ENCODE measurements around the gene REM2. TPM values are rescaled to one million over a fixed set of nuclear protein-coding genes. Genes with fewer than 3 reads are reported as not detected.

Gene REM2
- under 0.01 TPM in 1 of 2 replicates, not detected in the other for total RNA-seq

DNA sequence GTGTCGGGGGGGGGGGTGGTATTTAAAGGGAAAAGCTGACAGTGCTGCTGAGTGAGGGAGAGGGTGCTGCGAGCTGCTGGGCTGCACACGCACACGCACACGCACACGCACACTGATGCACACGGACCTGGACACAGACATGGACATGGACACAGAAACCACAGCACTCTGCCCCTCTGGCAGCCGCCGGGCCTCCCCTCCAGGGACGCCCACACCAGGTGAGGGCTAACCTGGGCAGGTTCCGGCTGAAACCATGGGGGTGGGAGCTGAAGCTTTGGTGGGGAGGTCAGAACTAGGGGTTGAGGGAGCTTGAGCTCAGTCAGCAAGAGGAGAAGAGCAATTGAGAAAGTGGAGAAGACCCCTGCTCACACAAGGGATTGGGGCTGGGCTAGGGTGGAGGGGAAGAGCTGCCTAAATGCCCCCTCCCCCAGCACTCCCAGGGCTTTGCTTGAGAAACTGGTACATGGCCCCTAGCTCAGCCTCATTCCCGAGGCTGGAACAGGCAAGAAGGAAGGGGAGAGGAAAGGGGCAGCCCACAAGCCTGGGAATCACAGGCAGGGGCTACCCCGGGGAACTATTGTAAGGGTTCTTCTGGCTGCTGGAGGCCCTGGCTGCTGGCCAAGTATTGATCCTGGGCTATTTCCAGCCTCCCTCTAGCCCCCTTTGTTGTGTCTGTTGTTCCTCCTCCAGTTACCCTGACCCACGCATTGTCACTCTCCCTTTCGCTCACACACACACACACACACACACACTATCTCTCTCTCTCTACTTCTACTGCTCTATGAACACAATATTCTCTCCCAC is at the start of gene REM2:
Gene REM2, plus strand, starts transcription at position 50 of the 804 bp plus-strand sequence. Its CDS starts 66 bp downstream, at position 116.
- DNase-seq (ENCODE audit: low read depth in 2 of 2): no peak

GRCh38 chr14:22835505-22835904 is 47.5 kb upstream of the REM2 start:
- no peak for DNase-seq (ENCODE audit: low read depth in 2 of 2)

GRCh38 chr14:22836301-22837113 is 46.5 kb upstream of the REM2 start, which contains the start of gene MMP14:
Gene MMP14, plus strand, starts transcription at chr14:22836585. Its CDS starts 233 bp downstream, at chr14:22836818.
- DNase-seq (ENCODE audit: low read depth in 2 of 2): peak; percentile 71 to 88

DNA sequence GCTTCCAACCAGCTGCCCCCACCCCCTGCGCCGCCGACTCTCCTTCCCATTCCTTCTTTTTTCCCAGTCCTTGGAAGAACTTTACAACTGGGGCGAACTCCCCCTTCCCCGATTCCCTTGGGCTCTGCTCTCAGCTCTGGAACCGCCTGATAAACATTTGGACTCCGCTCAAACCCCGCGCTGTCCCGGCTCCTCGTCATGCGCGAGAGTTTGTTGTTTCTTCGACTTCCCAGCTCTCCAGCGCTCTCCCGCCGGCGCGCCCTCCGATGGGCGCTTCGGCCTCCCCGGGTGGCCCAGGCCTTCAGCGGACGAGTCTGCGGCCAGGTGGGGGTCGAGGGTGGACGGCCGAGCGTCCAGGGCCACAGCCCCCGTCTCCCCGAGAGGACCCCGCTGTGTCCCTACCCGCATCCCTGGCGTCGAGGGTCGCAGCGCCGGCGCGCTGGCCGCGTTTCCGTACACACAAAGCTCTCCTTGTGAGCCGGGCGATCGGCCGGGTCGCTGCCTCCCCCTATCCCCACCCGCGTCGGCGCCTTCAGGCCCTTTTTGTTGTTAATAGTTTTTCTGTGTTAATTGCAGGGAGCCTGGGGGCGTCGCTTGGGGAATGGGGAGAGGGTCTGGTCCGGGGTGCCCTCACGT is 45.8 kb upstream of the REM2 start:
- DNase-seq (ENCODE audit: low read depth in 2 of 2): peak; percentile 68 to 73

DNA sequence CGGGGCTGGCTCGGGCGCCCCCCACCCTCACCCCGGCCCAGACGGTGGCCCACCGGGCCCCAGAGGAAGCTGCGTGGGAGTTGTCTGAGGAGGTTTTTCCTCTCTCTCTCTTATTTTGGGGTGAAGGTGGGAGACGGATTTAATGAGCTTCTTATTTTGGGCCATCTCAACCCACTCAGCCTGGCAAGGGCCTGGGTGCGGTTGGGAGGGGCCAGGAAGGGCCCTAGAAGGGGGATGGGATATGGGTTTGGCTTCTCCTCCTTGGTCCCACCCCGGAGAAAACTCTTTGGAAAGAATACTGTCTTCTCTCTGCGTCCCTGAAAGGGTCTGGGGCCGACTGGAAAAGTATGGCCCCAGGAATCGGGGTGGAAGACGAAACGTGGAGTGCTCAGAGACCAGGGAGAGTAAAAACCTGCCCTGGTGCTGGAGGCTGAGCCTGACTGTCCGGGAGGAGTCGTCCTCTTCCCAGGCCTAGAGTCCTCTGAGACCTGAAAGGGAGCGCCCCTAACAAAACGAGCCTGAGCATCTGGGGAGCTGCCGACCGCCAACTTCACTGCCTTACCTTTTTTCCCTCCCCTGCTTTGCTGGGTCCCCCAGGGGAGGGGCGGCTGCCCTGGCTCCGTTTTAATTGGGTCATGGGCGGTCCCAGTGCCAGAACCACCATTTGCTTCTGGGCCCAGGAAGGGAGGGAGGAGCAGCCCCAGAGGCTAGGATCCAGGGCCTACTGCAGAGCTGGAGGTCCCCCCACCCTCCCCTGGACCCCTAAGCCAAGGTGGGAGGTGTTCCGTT is 45.1 kb upstream of the REM2 start:
- peak; percentile 33 to 42 for DNase-seq (ENCODE audit: low read depth in 2 of 2)

GRCh38 chr14:22838631-22839041 is 44.4 kb upstream of the REM2 start:
- DNase-seq (ENCODE audit: low read depth in 2 of 2): peak in 1 of 2 donors; percentile 46

DNA sequence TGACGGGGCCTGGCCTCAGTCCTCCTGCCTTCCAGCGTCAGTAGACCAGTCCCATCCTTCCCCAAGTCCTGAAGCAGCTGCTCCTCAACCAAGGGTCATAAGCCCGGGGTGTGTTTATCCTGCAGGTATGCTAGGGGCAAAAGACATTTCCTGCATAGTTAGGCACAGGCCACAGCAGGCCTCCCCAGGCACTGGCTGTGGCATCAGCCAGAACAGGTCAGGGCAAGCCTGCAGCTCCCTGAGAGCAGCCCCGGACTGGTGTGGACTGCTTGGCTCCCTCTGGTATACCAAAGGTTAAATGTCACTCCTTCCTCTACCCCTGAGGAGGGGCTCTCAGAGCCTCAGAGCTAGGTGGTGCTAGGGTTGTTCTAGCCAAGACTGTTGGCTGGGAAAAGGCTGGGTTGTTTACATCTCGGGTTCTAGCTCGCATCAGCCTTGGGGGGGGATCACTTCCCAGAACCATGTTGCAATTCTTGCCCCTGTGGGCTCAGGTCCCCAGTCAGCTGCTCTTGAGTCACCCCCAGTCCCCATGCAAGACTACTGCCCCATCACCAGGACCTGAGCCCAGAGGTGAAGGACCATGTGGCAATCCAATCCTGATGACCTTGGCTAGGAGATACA is 43.8 kb upstream of the REM2 start:
- peak in 1 of 2 donors; percentile 23 for DNase-seq (ENCODE audit: low read depth in 2 of 2)

GRCh38 chr14:22841311-22841710 is 41.7 kb upstream of the REM2 start:
- DNase-seq (ENCODE audit: low read depth in 2 of 2): no peak

GRCh38 chr14:22841769-22842168 is 41.3 kb upstream of the REM2 start:
- no peak for DNase-seq (ENCODE audit: low read depth in 2 of 2)

DNA sequence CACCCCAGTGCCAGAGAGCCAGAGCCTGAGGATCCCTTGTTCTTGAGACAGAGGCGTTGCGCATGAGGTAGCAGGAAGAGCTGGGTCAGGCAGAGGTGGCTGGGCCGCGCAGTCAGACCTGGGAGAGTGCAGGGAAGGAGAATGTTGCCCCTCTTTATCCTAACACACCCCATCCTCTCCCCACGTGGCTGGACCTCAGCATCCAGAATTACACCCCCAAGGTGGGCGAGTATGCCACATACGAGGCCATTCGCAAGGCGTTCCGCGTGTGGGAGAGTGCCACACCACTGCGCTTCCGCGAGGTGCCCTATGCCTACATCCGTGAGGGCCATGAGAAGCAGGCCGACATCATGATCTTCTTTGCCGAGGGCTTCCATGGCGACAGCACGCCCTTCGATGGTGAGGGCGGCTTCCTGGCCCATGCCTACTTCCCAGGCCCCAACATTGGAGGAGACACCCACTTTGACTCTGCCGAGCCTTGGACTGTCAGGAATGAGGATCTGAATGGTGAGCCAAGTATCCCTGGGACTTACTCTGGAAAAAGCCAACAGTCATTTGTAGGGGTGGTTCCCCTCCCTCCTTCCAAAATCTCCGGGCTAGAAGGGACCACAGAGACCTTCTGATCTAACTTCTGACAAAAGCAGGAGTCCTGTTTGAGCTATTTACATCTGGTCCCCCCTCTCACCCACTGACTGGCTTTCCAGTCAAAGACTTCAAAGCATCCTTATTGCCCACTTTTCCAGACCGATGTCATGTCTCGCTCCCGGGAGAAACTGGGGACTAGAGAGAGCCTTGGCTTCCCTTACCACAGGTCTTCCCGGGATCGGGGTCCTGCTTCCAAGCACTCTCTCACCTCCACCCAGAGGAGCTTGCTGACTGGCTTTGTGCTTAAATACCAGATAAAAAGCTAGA is 40.6 kb upstream of the REM2 start:
- DNase-seq (ENCODE audit: low read depth in 2 of 2): no peak

- no peak for DNase-seq (ENCODE audit: low read depth in 2 of 2)
Observed at GRCh38 chr14:22843123-22843925, 39.7 kb upstream of the REM2 start.

DNA sequence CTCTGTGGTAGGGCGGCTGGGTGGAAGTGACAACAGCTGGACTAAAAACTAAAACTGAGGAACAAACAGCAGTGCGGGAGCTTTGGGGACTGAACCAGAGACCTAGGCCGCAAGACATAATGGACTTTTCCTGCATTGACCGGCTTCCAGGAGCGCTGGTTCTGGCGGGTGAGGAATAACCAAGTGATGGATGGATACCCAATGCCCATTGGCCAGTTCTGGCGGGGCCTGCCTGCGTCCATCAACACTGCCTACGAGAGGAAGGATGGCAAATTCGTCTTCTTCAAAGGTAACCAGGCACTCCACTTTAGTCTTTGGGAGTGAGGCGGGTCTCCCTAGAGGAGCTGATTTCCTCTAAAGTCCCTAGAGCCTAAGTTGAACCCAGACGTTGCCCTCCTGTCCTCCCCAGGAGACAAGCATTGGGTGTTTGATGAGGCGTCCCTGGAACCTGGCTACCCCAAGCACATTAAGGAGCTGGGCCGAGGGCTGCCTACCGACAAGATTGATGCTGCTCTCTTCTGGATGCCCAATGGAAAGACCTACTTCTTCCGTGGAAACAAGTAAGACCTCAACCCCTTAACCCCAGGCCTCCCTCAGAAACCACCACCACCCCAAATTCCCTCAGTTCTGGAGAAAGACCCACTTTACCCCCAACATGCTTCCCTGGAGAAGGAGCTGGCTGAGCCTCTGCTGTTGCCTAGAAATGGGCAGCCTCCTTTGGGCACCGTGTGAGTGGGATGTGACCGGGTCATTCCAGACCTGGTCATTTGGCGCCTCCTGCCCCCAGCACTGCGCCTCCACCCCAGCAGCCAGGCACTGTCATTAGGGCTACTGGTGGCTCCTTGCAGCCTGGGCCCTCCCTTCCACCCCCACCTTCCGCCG is 38.6 kb upstream of the REM2 start:
- DNase-seq (ENCODE audit: low read depth in 2 of 2): no peak

- no peak for DNase-seq (ENCODE audit: low read depth in 2 of 2)
Observed at GRCh38 chr14:22845103-22845394, 38.0 kb upstream of the REM2 start.

DNA sequence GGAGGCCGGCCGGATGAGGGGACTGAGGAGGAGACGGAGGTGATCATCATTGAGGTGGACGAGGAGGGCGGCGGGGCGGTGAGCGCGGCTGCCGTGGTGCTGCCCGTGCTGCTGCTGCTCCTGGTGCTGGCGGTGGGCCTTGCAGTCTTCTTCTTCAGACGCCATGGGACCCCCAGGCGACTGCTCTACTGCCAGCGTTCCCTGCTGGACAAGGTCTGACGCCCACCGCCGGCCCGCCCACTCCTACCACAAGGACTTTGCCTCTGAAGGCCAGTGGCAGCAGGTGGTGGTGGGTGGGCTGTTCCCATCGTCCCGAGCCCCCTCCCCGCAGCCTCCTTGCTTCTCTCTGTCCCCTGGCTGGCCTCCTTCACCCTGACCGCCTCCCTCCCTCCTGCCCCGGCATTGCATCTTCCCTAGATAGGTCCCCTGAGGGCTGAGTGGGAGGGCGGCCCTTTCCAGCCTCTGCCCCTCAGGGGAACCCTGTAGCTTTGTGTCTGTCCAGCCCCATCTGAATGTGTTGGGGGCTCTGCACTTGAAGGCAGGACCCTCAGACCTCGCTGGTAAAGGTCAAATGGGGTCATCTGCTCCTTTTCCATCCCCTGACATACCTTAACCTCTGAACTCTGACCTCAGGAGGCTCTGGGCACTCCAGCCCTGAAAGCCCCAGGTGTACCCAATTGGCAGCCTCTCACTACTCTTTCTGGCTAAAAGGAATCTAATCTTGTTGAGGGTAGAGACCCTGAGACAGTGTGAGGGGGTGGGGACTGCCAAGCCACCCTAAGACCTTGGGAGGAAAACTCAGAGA is 37.0 kb upstream of the REM2 start:
- no peak for DNase-seq (ENCODE audit: low read depth in 2 of 2)

DNA sequence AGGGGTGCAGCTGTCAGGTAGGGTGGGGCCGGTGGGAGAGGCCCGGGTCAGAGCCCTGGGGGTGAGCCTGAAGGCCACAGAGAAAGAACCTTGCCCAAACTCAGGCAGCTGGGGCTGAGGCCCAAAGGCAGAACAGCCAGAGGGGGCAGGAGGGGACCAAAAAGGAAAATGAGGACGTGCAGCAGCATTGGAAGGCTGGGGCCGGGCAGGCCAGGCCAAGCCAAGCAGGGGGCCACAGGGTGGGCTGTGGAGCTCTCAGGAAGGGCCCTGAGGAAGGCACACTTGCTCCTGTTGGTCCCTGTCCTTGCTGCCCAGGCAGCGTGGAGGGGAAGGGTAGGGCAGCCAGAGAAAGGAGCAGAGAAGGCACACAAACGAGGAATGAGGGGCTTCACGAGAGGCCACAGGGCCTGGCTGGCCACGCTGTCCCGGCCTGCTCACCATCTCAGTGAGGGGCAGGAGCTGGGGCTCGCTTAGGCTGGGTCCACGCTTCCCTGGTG is 36.2 kb upstream of the REM2 start:
- no peak for DNase-seq (ENCODE audit: low read depth in 2 of 2)

- peak; percentile 41 to 57 for DNase-seq (ENCODE audit: low read depth in 2 of 2)
Observed at GRCh38 chr14:22847661-22848341, 35.2 kb upstream of the REM2 start.
